Thoracic aorta endothelial cell (primary cell): ENCODE results near the gene RO60. TPM values are rescaled to one million over a fixed set of nuclear protein-coding genes. Genes with fewer than 3 reads are reported as not detected.
A peak's percentile ranks its signal among the peaks of the same experiment; 100 is the strongest.

Experiments
- small RNA-seq: library from RNA; depleted of rRNA; stranded (forward); fragments of <200 nt; gene quantifications from one replicate; pipeline ENCODE3, GENCODE V24; 2012
- total RNA-seq: library from RNA; depleted of rRNA; stranded (reverse); fragments of >200 nt; gene quantifications from 2 replicates; pipeline ENCODE4 v1.2.3, GENCODE V29; 2012

RO60 gene
- total RNA-seq, result 165 and 177 TPM in 2 replicates

DNA sequence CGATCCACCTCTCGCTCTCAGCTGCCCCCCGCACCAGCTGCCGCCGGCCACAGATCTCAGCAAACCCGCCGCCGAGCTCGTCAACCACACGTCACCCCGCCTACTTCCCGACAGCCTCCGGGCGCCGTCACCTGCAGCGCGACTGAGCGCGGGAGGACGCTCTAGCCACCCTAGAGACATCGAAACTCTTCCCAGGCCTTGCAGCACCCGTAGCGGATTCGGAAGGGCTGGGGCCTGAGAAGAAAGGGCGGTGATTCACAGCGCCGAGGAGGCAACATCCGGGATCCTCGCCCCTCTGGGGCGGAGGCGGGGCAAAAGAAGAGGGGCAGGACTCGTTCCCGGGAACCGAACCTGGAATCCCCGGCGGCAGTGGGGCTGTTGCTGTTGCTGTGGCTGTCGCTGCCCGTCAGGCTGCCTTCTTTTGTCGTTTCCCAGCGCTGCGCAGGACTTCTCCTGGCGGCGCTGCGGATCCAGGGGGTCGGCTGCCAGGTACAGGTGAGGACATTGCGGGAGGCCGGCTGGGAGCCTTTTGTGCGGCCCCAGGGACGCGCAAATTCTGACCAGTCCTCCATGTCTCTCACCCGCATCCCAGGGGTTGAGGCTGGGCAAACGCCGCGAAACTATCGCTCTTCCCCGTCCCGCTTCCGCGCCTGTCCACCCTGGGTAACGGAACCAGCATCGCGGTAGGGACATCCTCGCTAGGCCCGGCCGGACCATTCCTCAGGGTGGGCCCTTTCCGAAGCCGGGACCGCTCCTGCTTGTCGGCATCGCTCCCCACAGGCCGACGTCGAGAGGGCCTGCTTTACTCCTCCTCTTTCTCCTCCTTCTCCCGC, at the start of gene RO60, which contains the start of gene UCHL5:
Gene RO60 (plus strand): TSS at position 331 of the 833 bp plus-strand sequence. CDS start 9,443 bp downstream, outside the sequence.
Gene UCHL5 (minus strand): TSS at position 79 of the 833 bp plus-strand sequence. CDS start 100 bp downstream, outside the sequence.

DNA sequence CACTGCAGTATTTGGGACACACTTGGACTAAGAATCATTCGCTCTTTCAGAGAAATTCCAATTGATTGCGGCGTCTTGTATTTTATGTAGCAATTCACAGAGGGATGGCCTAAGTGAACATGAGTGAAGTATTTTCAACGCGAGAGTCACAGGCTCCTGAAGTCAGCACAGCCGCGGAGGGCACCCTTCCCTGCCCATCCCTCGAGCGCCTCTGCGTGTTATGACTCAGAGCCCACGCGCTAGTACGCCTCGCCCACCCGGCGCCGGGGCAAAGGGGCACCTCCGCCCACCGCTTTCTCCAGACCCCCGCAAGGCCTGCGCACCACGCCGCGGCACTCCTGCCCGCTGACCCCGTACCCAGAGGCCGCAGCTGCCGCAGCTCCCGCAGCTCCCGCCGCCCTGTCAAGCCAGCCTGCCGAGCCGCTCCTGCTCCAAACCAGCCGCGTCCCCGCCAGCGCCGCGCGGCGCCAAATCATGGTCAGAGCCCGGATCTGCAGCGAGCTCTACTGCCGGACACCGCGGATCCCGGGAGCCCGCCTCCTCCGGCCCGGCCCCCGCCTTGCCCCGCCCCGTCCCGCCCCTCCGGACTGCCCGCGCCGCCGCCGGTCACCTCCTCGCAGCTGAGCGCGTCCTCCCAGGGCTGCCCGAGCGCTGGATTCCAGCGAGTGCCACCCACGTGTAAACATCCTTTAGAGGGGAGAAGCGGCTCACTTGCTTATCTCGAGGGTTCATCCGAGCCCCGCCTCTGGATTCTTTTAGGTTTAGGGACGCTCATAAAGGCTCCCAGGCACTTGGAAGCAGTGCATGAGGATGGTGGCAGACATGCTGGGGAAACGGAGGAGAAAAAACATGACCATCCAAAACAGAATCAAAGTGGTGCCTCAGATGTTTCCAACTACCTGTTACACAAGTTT, 45.8 kb downstream of the RO60 start, which contains the start of gene GLRX2:
Gene GLRX2 (minus strand): TSS at position 508 of the 914 bp plus-strand sequence. CDS start 32 bp downstream, at position 476.

Small RNA genes lying within 50 kb of the gene (small RNA-seq; reads per million reads assigned to genes)
- 3.9 reads per million, percentile 74 among the genes with 10 or more reads in this experiment for gene SCARNA18B

Other genes with a start within 250 kb of the RO60 start
- 58.5 and 64.0 TPM in 2 replicates for gene UCHL5, start 252 bp upstream of the RO60 start, total RNA-seq
- gene GLRX2, start 45.8 kb downstream of the RO60 start, total RNA-seq, result 19.3 and 23.8 TPM in 2 replicates
- gene CDC73, start 62.4 kb downstream of the RO60 start, total RNA-seq, result 40.4 and 42.5 TPM in 2 replicates
- gene B3GALT2, start 127.0 kb downstream of the RO60 start, total RNA-seq, result not detected in 2 replicates